Thyroid gland (tissue), 4 donors: Measurements from ENCODE around the gene CNKSR1.

Experiments
- POLR2A ChIP-seq, 2 donors: fragments of 450-650 bp; IDR thresholded peaks; one replicate each; pipeline ENCODE4 v1.6.1; 2017; ENCODE audit warnings: antibody characterized with exemption in 2 of 2, mild to moderate bottlenecking in 2 of 2, moderate library complexity in 1 of 2
- TF ChIP-seq, protein P1 (sequence below), 6 experiments: fragments of 200-600 bp in 3 of 6; fragments of 450-650 bp in 3 of 6; sonication (generic) in 3 of 6; IDR thresholded peaks; one replicate each; pipeline ENCODE4 v1.5.1; 2016 to 2019; ENCODE audit warnings: antibody characterized with exemption in 6 of 6, mild to moderate bottlenecking in 2 of 6, inconsistent platforms in 1 of 6, moderate library complexity in 1 of 6

DNA sequence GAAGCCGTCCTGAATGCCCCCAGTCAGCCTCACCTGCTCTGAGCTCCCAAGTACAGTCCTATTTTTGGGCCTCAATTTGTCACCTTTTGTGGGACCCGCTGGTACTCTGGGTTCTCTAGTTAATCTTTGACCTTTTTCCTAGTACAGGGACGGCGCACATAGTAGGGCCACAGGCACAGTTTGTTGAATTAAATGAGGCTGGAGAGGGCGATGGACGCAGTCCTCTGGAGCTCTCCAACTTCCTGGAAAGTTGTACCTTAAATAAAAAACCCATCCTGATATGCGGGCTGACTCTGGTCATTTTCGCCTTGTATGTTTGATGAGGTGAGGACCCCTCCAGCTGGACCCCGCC is 13.6 kb upstream of the CNKSR1 start:
- TF ChIP-seq, protein P1, sequence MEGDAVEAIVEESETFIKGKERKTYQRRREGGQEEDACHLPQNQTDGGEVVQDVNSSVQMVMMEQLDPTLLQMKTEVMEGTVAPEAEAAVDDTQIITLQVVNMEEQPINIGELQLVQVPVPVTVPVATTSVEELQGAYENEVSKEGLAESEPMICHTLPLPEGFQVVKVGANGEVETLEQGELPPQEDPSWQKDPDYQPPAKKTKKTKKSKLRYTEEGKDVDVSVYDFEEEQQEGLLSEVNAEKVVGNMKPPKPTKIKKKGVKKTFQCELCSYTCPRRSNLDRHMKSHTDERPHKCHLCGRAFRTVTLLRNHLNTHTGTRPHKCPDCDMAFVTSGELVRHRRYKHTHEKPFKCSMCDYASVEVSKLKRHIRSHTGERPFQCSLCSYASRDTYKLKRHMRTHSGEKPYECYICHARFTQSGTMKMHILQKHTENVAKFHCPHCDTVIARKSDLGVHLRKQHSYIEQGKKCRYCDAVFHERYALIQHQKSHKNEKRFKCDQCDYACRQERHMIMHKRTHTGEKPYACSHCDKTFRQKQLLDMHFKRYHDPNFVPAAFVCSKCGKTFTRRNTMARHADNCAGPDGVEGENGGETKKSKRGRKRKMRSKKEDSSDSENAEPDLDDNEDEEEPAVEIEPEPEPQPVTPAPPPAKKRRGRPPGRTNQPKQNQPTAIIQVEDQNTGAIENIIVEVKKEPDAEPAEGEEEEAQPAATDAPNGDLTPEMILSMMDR (IDR thresholded peaks at IDR 0.05), result no peak
- TF ChIP-seq POLR2A (IDR thresholded peaks at IDR 0.05), result no peak
